ENCODE data around the gene GPSM1.

GPSM1 gene

GRCh38 chr9:136376457-136376856 lies 49.1 kb downstream of the GPSM1 start:
- peaks cover 3 to 56% (median 18%) of the 10 kb centered on the region in 4 experiments for H3K36me3 ChIP-seq (ENCODE audit: control insufficient read depth in 4 of 4, insufficient read depth in 4 of 4, low read length in 3 of 4)
- POLR2A ChIA-PET: no interaction called here

DNA sequence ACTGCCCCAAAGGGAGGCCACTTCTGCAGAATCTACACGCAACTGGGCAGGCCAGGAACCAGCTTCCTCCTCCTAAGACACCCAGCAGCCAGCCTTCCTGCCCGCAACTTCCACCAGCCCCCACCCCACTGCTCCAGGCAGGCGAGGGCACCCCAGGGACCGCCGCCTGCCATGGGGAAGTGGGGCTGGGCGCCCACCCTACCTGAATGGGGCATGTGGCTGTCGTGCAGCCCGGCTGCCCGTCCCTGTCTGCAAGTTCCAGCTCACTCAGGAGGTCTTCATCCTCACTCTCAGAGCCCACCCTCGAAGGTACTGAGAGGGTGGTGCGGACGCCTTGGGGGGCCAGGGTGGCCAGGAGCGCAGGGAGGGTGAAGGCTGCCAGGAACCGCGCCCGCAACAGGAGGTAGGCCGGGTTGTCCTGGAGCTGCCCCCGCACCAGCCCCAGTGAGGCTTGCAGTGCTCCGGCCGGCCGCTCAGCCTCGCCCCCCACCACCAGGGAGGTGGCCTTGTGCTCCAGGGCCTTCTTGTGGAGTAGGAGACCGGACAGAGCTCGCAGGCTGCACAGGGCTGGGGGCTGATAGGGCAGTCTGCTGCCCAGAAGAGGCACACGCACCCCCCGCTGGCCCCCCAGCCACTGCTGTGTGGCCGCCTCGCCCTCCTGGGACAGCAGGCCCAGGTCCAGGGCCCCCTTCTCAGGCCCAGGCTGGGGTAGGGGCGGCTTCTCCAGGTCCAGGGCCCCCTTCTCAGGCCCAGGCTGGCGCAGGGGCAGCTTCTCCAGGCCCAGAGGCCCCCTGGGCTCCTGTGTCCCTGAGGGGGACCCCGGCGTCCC lies 50.2 kb downstream of the GPSM1 start:
- H3K27ac ChIP-seq (ENCODE audit: insufficient read depth in 1 of 2, low read depth in 1 of 2, low read length in 2 of 2, poor library complexity in 1 of 2, severe bottlenecking in 2 of 2): no peak overlapping the region
- DNase-seq: no peak
- POLR2A ChIA-PET: no interaction called here
- H3K36me3 ChIP-seq (ENCODE audit: control insufficient read depth in 4 of 4, insufficient read depth in 4 of 4, low read length in 3 of 4): peaks cover 3 to 67% (median 26%) of the 10 kb centered on the region in 4 experiments
- WGBS (ENCODE audit: insufficient coverage): 95% methylated on average over 20 of the region's 32 CpGs
- H3K9me3 ChIP-seq (ENCODE audit: control extremely low read depth in 1 of 5, control insufficient read depth in 4 of 5, insufficient read depth in 2 of 5, low read depth in 1 of 5, low read length in 4 of 5): no peaks in the 10 kb centered on the region
- peaks cover 2 to 23% (median 21%) of the 10 kb centered on the region in 4 experiments for H3K4me1 ChIP-seq (ENCODE audit: control extremely low read depth in 1 of 4, control insufficient read depth in 4 of 4, insufficient read depth in 4 of 4, low read length in 3 of 4)
- H3K4me3 ChIP-seq (ENCODE audit: control insufficient read depth in 1 of 7, extremely low read depth in 1 of 7, insufficient read depth in 4 of 7, low read depth in 2 of 7, low read length in 6 of 7): no peak overlapping the region
- H3K27me3 ChIP-seq (replicated peaks in 2 of 5; ENCODE audit: control insufficient read depth in 4 of 5, insufficient read depth in 5 of 5, low read length in 4 of 5): no peaks in the 10 kb centered on the region
- CTCF ChIA-PET: interaction anchor here (1.4 kb wide), 1 partner anchor 65 kb away, joined by 3 read pairs; no protein-coding TSS in a partner anchor

More at GRCh38 chr9:136376457-136376856, 49.1 kb downstream of the GPSM1 start:
- CTCF ChIA-PET: interaction anchor here (1.4 kb wide), 1 partner anchor 64 kb away, joined by 3 read pairs; no protein-coding TSS in a partner anchor
- DNase-seq: no peak
- Histone ChIP-seq H3K9me3 (ENCODE audit: control extremely low read depth in 1 of 5, control insufficient read depth in 4 of 5, insufficient read depth in 2 of 5, low read depth in 1 of 5, low read length in 4 of 5) (no peaks in the 10 kb centered on the region), H3K27ac (ENCODE audit: insufficient read depth in 1 of 2, low read depth in 1 of 2, low read length in 2 of 2, poor library complexity in 1 of 2, severe bottlenecking in 2 of 2) (no peak overlapping the region), H3K27me3 (replicated peaks in 2 of 5; ENCODE audit: control insufficient read depth in 4 of 5, insufficient read depth in 5 of 5, low read length in 4 of 5) (no peaks in the 10 kb centered on the region), H3K4me1 (ENCODE audit: control extremely low read depth in 1 of 4, control insufficient read depth in 4 of 4, insufficient read depth in 4 of 4, low read length in 3 of 4) (peaks cover 2 to 32% (median 29%) of the 10 kb centered on the region in 4 experiments), H3K4me3 (ENCODE audit: control insufficient read depth in 1 of 7, extremely low read depth in 1 of 7, insufficient read depth in 4 of 7, low read depth in 2 of 7, low read length in 6 of 7) (no peak overlapping the region)
- 91% methylated on average over 7 of the region's 8 CpGs for WGBS (ENCODE audit: insufficient coverage)

GRCh38 chr9:136378170-136379002 lies 51.0 kb downstream of the GPSM1 start:
- Histone ChIP-seq H3K27ac (ENCODE audit: insufficient read depth in 1 of 2, low read depth in 1 of 2, low read length in 2 of 2, poor library complexity in 1 of 2, severe bottlenecking in 2 of 2) (no peak overlapping the region), H3K4me1 (ENCODE audit: control extremely low read depth in 1 of 4, control insufficient read depth in 4 of 4, insufficient read depth in 4 of 4, low read length in 3 of 4) (peaks cover 0 to 15% (median 13%) of the 10 kb centered on the region in 4 experiments), H3K9me3 (ENCODE audit: control extremely low read depth in 1 of 5, control insufficient read depth in 4 of 5, insufficient read depth in 2 of 5, low read depth in 1 of 5, low read length in 4 of 5) (no peaks in the 10 kb centered on the region), H3K27me3 (replicated peaks in 2 of 5; ENCODE audit: control insufficient read depth in 4 of 5, insufficient read depth in 5 of 5, low read length in 4 of 5) (no peaks in the 10 kb centered on the region), H3K36me3 (ENCODE audit: control insufficient read depth in 4 of 4, insufficient read depth in 4 of 4, low read length in 3 of 4) (peaks cover 8 to 76% (median 31%) of the 10 kb centered on the region in 4 experiments), H3K4me3 (ENCODE audit: control insufficient read depth in 1 of 7, extremely low read depth in 1 of 7, insufficient read depth in 4 of 7, low read depth in 2 of 7, low read length in 6 of 7) (no peak overlapping the region)
- DNase-seq: no peak
- ChIA-PET CTCF (interaction anchor here (0.9 kb wide), 1 partner anchor 12 kb away, joined by 3 read pairs; no protein-coding TSS in a partner anchor), POLR2A (no interaction called here)
- 93% methylated on average over 23 of the region's 28 CpGs for WGBS (ENCODE audit: insufficient coverage)

- over 99% methylated on average over 13 of the region's 18 CpGs for WGBS (ENCODE audit: insufficient coverage)
- Histone ChIP-seq H3K9me3 (ENCODE audit: control extremely low read depth in 1 of 5, control insufficient read depth in 4 of 5, insufficient read depth in 2 of 5, low read depth in 1 of 5, low read length in 4 of 5) (no peaks in the 10 kb centered on the region), H3K4me3 (ENCODE audit: control insufficient read depth in 1 of 7, extremely low read depth in 1 of 7, insufficient read depth in 4 of 7, low read depth in 2 of 7, low read length in 6 of 7) (no peak overlapping the region), H3K27me3 (replicated peaks in 2 of 5; ENCODE audit: control insufficient read depth in 4 of 5, insufficient read depth in 5 of 5, low read length in 4 of 5) (no peaks in the 10 kb centered on the region), H3K4me1 (ENCODE audit: control extremely low read depth in 1 of 4, control insufficient read depth in 4 of 4, insufficient read depth in 4 of 4, low read length in 3 of 4) (peaks cover 0 to 9% (median 8%) of the 10 kb centered on the region in 4 experiments), H3K36me3 (ENCODE audit: control insufficient read depth in 4 of 4, insufficient read depth in 4 of 4, low read length in 3 of 4) (peaks cover 9 to 81% (median 34%) of the 10 kb centered on the region in 4 experiments), H3K27ac (ENCODE audit: insufficient read depth in 1 of 2, low read depth in 1 of 2, low read length in 2 of 2, poor library complexity in 1 of 2, severe bottlenecking in 2 of 2) (no peak overlapping the region)
- CTCF ChIA-PET: interaction anchor here (0.9 kb wide), 1 partner anchor 13 kb away, joined by 3 read pairs; no protein-coding TSS in a partner anchor
- DNase-seq: no peak
- POLR2A ChIA-PET: no interaction called here
These were observed 51.6 kb downstream of the GPSM1 start for GRCh38 chr9:136379003-136379287.

- WGBS (ENCODE audit: insufficient coverage): 97% methylated on average over 11 of the region's 11 CpGs
- H3K4me3 ChIP-seq (ENCODE audit: control insufficient read depth in 1 of 7, extremely low read depth in 1 of 7, insufficient read depth in 4 of 7, low read depth in 2 of 7, low read length in 6 of 7): no peak overlapping the region
- H3K27ac ChIP-seq (ENCODE audit: insufficient read depth in 1 of 2, low read depth in 1 of 2, low read length in 2 of 2, poor library complexity in 1 of 2, severe bottlenecking in 2 of 2): no peak overlapping the region
- POLR2A ChIA-PET: no interaction called here
- no peaks in the 10 kb centered on the region for H3K9me3 ChIP-seq (ENCODE audit: control extremely low read depth in 1 of 5, control insufficient read depth in 4 of 5, insufficient read depth in 2 of 5, low read depth in 1 of 5, low read length in 4 of 5)
- no peak for DNase-seq
- H3K4me1 ChIP-seq (ENCODE audit: control extremely low read depth in 1 of 4, control insufficient read depth in 4 of 4, insufficient read depth in 4 of 4, low read length in 3 of 4): peaks cover 0 to 8% (median 8%) of the 10 kb centered on the region in 4 experiments
- peaks cover 11 to 86% (median 37%) of the 10 kb centered on the region in 4 experiments for H3K36me3 ChIP-seq (ENCODE audit: control insufficient read depth in 4 of 4, insufficient read depth in 4 of 4, low read length in 3 of 4)
- CTCF ChIA-PET: interaction anchor here (0.9 kb wide), 1 partner anchor 13 kb away, joined by 3 read pairs; no protein-coding TSS in a partner anchor
- H3K27me3 ChIP-seq (replicated peaks in 2 of 5; ENCODE audit: control insufficient read depth in 4 of 5, insufficient read depth in 5 of 5, low read length in 4 of 5): no peaks in the 10 kb centered on the region
These were observed 52.1 kb downstream of the GPSM1 start for GRCh38 chr9:136379401-136379800.

DNA sequence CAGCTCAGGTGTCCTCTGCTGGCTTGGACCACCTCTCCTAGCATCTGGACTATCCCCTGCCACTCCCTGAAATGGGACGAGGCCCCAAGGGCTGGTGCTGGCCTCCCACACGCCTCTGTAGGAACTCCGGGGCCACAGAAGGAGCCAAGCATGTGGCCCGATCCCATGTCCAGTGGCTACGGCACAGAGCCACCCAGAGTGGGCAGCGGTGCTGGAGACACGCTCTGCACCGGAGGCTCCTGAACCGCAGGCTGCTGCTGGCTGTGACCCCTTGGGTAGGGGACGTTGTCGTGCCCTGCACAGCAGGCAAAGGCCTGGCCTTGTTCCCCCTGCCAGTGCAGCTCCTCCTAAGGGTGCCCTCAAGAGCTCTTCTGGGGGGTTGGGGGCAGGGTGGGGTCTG lies 52.6 kb downstream of the GPSM1 start:
- no peak overlapping the region for H3K4me3 ChIP-seq (ENCODE audit: control insufficient read depth in 1 of 7, extremely low read depth in 1 of 7, insufficient read depth in 4 of 7, low read depth in 2 of 7, low read length in 6 of 7)
- no peak for DNase-seq
- POLR2A ChIA-PET: no interaction called here
- no peaks in the 10 kb centered on the region for H3K27me3 ChIP-seq (replicated peaks in 2 of 5; ENCODE audit: control insufficient read depth in 4 of 5, insufficient read depth in 5 of 5, low read length in 4 of 5)
- CTCF ChIA-PET: no interaction called here
- no peak overlapping the region for H3K27ac ChIP-seq (ENCODE audit: insufficient read depth in 1 of 2, low read depth in 1 of 2, low read length in 2 of 2, poor library complexity in 1 of 2, severe bottlenecking in 2 of 2)
- WGBS (ENCODE audit: insufficient coverage): 88% methylated on average over 9 of the region's 11 CpGs
- H3K4me1 ChIP-seq (ENCODE audit: control extremely low read depth in 1 of 4, control insufficient read depth in 4 of 4, insufficient read depth in 4 of 4, low read length in 3 of 4): peaks cover 0 to 8% (median 8%) of the 10 kb centered on the region in 4 experiments
- peaks cover 12 to 91% (median 41%) of the 10 kb centered on the region in 4 experiments for H3K36me3 ChIP-seq (ENCODE audit: control insufficient read depth in 4 of 4, insufficient read depth in 4 of 4, low read length in 3 of 4)
- no peaks in the 10 kb centered on the region for H3K9me3 ChIP-seq (ENCODE audit: control extremely low read depth in 1 of 5, control insufficient read depth in 4 of 5, insufficient read depth in 2 of 5, low read depth in 1 of 5, low read length in 4 of 5)
